NCI-H345 (cell line): Measurements from ENCODE around the gene PTPRF.

ENCODE experiments used
- DNase-seq: peaks from one replicate; lab custom pipeline; 2025; lab: John Stamatoyannopoulos, UW

The PTPRF gene

GRCh38 chr1:43582162-43582566 lies 51.5 kb downstream of the PTPRF start:
- DNase-seq = peak; percentile 90

- no peak for DNase-seq
These were observed 52.4 kb downstream of the PTPRF start for GRCh38 chr1:43583058-43583457.

GRCh38 chr1:43584204-43584603 lies 53.5 kb downstream of the PTPRF start:
- DNase-seq = no peak

- no peak for DNase-seq
These were observed 54.9 kb downstream of the PTPRF start for GRCh38 chr1:43585557-43585956.

- peak; percentile 66 for DNase-seq
These were observed 55.6 kb downstream of the PTPRF start for GRCh38 chr1:43586136-43586731.

GRCh38 chr1:43587001-43587400 lies 56.3 kb downstream of the PTPRF start:
- DNase-seq = no peak

- no peak for DNase-seq
These were observed 56.9 kb downstream of the PTPRF start for GRCh38 chr1:43587594-43587993.

GRCh38 chr1:43588592-43588991 lies 57.9 kb downstream of the PTPRF start:
- DNase-seq = no peak

GRCh38 chr1:43590388-43590925 lies 59.8 kb downstream of the PTPRF start:
- DNase-seq = no peak

- DNase-seq = no peak
These were observed 60.5 kb downstream of the PTPRF start for GRCh38 chr1:43591181-43591580.

GRCh38 chr1:43592051-43592665 lies 61.5 kb downstream of the PTPRF start:
- DNase-seq = no peak

GRCh38 chr1:43592974-43593683 lies 62.4 kb downstream of the PTPRF start:
- no peak for DNase-seq

- no peak for DNase-seq
These were observed 65.9 kb downstream of the PTPRF start for GRCh38 chr1:43596579-43596978.

- DNase-seq = no peak
These were observed 66.3 kb downstream of the PTPRF start for GRCh38 chr1:43597028-43597427.

GRCh38 chr1:43597721-43598120 lies 67.0 kb downstream of the PTPRF start:
- DNase-seq = no peak

GRCh38 chr1:43598622-43599021 lies 67.9 kb downstream of the PTPRF start:
- no peak for DNase-seq

GRCh38 chr1:43600033-43601020 lies 69.6 kb downstream of the PTPRF start:
- DNase-seq = no peak

- DNase-seq = peak; percentile 35
These were observed 72.3 kb downstream of the PTPRF start for GRCh38 chr1:43602990-43603389.

- no peak for DNase-seq
These were observed 73.5 kb downstream of the PTPRF start for GRCh38 chr1:43604192-43604591.

GRCh38 chr1:43605157-43605556 lies 74.5 kb downstream of the PTPRF start:
- DNase-seq = no peak

- no peak for DNase-seq
These were observed 75.1 kb downstream of the PTPRF start for GRCh38 chr1:43605766-43606165.

- no peak for DNase-seq
These were observed 75.9 kb downstream of the PTPRF start for GRCh38 chr1:43606624-43607023.
